Right lung (tissue), 5 donors: ENCODE measurements around the gene RNF151. TPM values are rescaled to one million over a fixed set of nuclear protein-coding genes. Genes with fewer than 3 reads are reported as not detected.
"Not testable (repeated sequence)": the region's sequence is repeated elsewhere in the genome, so short reads cannot be mapped to it uniquely, and the experiment has no call there.

Experiments used
- DNase-seq, 2 donors: peaks; one replicate each; pipeline ENCODE4 v3.0.0-alpha.2; 2013
- polyA plus RNA-seq, 5 donors: library from polyadenylated mRNA; unstranded; fragments of 120-200 nt; gene quantifications; one replicate each; pipeline versions ENCODE4 v1.2.1 to v1.2.3, GENCODE V29; 2013; ENCODE audit warnings: inconsistent platforms in 1 of 5, low replicate concordance in 1 of 5; ENCODE audit not compliant: insufficient read length in 5 of 5, insufficient read depth in 1 of 5

Gene RNF151
- polyA plus RNA-seq, 5 donors = 0.13 TPM; not detected in 4

GRCh38 chr16:1938910-1939309 is 27.7 kb upstream of the RNF151 start:
- DNase-seq = no peak

DNA sequence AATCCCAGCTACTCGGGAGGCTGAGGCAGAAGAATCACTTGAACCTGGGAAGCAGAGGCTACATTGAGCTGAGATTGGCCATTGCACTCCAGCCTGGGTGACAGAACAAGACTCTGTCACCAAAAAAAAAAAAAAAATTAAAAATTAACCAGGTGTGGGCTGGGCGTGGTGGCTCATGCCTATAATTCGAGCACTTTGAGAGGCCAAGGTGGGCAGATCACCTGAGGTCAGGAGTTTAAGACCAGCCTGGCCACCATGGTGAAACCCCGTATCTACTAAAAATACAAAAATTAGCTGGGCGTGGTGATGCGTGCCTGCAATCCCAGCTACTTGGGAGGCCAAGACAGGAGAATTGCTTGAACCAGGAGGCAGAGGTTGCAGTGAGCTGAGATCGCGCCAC is 26.8 kb upstream of the RNF151 start:
- not testable (repeated sequence) for DNase-seq

GRCh38 chr16:1940273-1941161 is 26.1 kb upstream of the RNF151 start:
- DNase-seq = no peak

- DNase-seq = no peak
Measured at GRCh38 chr16:1941162-1942046, 25.3 kb upstream of the RNF151 start.

- no peak for DNase-seq
Measured at GRCh38 chr16:1942047-1942809, 24.4 kb upstream of the RNF151 start.

GRCh38 chr16:1942810-1943726 is 23.6 kb upstream of the RNF151 start, which contains the start of gene MSRB1:
MSRB1 (minus strand) TSS chr16:1943199; CDS start chr16:1943156, 43 bp downstream.
- DNase-seq = peak; percentile 97

DNA sequence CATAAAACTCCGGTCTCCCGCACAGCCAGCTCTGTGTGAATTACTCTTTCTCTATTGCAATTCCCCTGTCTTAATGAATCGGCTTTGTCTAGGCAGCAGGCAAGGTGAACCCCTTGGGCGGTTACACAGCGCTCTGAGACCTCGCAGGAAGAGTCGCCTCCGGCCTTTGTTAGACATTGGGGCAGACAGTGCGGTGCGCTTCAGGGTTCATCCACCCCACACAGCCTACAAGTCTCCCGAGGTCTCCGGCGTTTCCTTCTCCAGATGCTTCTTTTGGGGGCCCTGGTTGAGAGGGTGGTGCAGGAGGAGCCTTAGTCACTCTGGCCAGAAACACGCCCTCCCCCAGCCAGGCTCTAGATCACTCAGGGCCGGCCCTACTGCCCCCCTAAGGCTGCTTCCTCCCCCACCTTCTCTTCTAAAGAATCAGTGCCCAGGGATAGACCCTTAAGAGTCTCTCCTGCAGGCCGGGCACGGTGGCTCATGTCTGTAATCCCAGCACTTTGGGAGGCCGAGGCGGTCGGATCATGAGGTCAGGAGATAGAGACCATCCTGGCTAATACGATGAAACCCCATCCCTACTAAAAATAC is 21.9 kb upstream of the RNF151 start:
- DNase-seq = no peak

DNA sequence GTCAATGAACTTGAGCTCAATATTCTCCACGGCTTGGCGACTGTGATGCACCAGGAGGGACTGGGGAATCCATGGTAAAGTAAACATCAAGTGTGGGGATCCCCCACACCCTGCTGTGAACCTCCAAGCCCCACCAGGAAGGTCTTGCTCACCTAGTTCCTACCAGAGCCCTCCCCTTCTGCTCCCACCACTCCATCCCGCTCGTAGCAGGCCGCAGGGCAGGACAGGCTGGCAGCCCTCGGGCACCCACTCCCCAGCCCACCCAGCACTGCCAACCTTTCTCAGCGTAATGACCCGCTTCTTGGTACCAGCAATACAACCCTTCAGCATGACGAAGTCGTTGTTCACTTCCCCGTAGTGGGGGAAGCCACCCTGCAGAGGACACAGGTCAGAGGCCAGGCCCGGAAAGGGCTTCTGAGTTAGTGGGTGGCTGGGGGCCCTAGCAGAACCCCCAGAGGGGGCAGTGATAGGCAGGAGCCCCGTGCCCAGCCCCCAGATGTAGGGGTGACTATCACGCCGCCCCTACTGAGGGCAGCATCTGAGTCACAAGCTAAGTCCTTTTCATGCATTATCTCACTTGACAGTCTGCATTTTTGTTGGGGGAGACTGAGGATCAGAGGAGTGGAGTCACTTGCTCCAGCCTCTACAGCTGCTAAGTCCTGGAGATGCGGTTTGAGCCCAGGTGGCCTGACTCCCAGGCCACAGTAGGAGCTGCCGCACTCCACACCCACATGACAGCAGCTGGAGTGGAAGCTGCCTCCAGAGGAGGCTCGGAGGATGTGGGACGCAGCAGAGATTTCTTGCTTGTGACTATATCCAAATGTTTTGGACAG is 20.9 kb upstream of the RNF151 start:
- no peak for DNase-seq

- no peak for DNase-seq
Measured at GRCh38 chr16:1946495-1947368, 19.9 kb upstream of the RNF151 start.

DNA sequence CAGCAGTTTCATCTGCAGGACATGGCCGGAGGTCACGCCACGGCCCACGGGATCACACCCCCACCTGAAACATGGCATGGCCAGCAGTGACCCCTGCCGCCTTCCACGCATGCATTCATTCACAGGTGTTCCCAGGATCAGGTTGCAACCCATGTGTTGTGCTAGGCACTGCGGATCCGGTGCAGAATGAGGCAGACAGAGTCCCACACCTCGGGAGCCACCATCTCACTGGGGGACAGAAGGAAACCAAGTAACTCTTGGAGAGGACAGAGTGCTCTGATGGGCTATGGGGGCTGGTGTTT is 19.3 kb upstream of the RNF151 start:
- no peak for DNase-seq

GRCh38 chr16:1949507-1949906 is 17.1 kb upstream of the RNF151 start:
- no peak for DNase-seq

- no peak for DNase-seq
Measured at GRCh38 chr16:1950047-1950446, 16.6 kb upstream of the RNF151 start.

- DNase-seq = no peak
Measured at GRCh38 chr16:1950559-1950958, 16.1 kb upstream of the RNF151 start.

GRCh38 chr16:1953734-1954133 is 12.9 kb upstream of the RNF151 start:
- DNase-seq = no peak

GRCh38 chr16:1957434-1958142 is 9.1 kb upstream of the RNF151 start:
- DNase-seq = not testable (repeated sequence)

- not testable (repeated sequence) for DNase-seq
Measured at GRCh38 chr16:1958143-1958491, 8.5 kb upstream of the RNF151 start.

DNA sequence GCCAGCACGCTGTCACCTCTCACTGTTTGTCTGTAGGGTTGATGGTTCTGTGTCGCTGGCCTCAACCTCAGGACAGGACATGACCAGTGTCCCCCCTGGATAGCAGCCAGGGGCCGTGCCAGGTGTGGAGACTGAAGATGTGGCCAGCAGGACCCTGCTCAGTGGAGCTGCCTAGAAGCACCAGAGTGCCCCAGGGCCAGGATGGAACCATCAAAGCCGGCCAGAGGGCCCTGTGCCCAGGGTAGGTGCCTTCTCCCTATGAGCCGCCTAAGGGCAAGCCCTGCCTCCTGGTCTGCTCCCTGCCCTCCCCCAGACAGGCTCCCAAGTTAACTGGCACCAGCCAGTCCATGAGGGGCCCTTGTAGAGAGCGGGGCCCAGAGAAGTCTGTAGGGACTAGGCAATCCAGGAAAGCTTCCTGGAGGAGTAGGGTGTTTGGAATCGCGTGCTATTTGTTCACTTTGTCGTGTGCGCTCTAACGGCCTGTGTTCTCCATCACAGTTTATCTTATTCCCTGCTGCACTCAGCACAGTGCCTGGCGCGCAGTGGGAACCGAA is 7.9 kb upstream of the RNF151 start:
- DNase-seq = no peak
